Measurements from ENCODE around the gene SELENON.

DNA sequence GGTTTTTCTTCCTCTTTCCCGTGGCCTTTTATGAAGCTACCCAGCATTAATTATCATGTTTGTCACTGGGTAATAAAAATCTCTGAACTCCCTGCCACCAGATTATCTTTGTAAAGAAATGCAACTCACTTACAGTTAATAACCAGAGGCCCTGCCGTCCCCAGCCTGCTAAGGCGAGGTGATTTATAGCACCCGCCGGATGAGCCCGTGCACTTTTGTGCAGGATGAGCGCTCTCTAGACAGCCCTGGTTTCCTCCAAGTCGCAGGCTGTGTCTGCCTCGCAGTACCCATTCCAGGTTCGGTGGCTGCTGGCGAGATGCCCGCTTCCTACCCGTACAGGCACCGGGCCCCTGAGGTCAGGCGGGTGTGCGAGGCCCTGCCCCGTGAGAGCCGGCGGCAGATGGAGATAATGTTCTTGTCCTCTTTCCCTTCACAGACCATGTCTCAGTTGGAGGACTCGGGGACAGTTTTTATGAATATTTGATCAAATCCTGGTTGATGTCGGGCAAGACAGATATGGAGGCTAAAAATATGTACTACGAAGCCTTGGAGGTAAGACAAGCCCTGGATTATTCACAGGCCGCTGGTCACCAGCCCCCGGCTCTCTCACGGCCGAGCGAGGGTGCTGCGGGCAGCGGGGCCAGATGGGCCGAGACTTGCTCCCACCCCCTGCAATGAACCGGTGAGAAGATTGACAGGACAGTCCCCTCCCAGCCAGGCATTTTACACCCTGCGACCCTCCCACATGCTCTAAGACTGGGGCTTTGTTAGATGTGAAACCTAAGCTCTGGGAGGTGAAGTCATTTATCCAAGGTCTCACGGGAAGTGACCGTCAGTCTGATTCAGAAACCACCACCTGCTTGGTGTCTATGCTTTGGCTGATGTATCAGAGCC, 28.5 kb upstream of the SELENON start:
- TF ChIP-seq, protein P1, sequence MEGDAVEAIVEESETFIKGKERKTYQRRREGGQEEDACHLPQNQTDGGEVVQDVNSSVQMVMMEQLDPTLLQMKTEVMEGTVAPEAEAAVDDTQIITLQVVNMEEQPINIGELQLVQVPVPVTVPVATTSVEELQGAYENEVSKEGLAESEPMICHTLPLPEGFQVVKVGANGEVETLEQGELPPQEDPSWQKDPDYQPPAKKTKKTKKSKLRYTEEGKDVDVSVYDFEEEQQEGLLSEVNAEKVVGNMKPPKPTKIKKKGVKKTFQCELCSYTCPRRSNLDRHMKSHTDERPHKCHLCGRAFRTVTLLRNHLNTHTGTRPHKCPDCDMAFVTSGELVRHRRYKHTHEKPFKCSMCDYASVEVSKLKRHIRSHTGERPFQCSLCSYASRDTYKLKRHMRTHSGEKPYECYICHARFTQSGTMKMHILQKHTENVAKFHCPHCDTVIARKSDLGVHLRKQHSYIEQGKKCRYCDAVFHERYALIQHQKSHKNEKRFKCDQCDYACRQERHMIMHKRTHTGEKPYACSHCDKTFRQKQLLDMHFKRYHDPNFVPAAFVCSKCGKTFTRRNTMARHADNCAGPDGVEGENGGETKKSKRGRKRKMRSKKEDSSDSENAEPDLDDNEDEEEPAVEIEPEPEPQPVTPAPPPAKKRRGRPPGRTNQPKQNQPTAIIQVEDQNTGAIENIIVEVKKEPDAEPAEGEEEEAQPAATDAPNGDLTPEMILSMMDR (conservative IDR thresholded peaks at IDR 0.05; ENCODE audit: low read depth, low read length) = no peak
- no peak for TF ChIP-seq EZH2phosphoT487 (IDR thresholded peaks at IDR 0.05; ENCODE audit: borderline replicate concordance, low read length)
- TF ChIP-seq EZH2 (IDR thresholded peaks at IDR 0.05; ENCODE audit: low read length, unreplicated experiment) = no peak

All from PC-3 (cell line).